BLaER1 treated with 17β-estradiol and CSF1 and Interleukin-3, amounts not matched to agents 10 nM and 100 nM (cell line): ENCODE data around the gene CLSTN3.
A peak's percentile ranks its signal among the peaks of the same experiment; 100 is the strongest.
"Not testable (repeated sequence)": the region's sequence is repeated elsewhere in the genome, so short reads cannot be mapped to it uniquely, and the experiment has no call there.

Experiments
- H3K27ac ChIP-seq, 11 experiments: shearing (Covaris generic); formaldehyde crosslinking; 2 replicates each; pipeline ENCODE4 v1.8.1; 2022
- H3K27me3 ChIP-seq, 11 experiments: shearing (Covaris generic); formaldehyde crosslinking; 2 replicates each; pipeline ENCODE4 v1.8.1; 2022
- H3K36me3 ChIP-seq, 11 experiments: shearing (Covaris generic); formaldehyde crosslinking; 2 replicates each; pipeline ENCODE4 v1.8.1; 2022
- H3K4me1 ChIP-seq, 10 experiments: shearing (Covaris generic); formaldehyde crosslinking; 2 replicates each; pipeline ENCODE4 v1.8.1; 2022
- H3K4me2 ChIP-seq, 11 experiments: shearing (Covaris generic); formaldehyde crosslinking; 2 replicates each; pipeline ENCODE4 v1.8.1; 2022
- H3K4me3 ChIP-seq, 10 experiments: shearing (Covaris generic); formaldehyde crosslinking; 2 replicates each; pipeline ENCODE4 v1.8.1; 2022
- H3K9ac ChIP-seq, 11 experiments: shearing (Covaris generic); formaldehyde crosslinking; 2 replicates each; pipeline ENCODE4 v1.8.1; 2022
- H3K9me3 ChIP-seq, 11 experiments: shearing (Covaris generic); formaldehyde crosslinking; replicated peaks in 1 of 11; 2 replicates each; pipeline ENCODE4 v1.8.1; 2022
- H4K20me1 ChIP-seq, 11 experiments: shearing (Covaris generic); formaldehyde crosslinking; 2 replicates each; pipeline ENCODE4 v1.8.1; 2022
- Cebpa-rat ChIP-seq, 11 experiments: shearing (Covaris generic); IDR thresholded peaks; 2 replicates each; pipeline ENCODE4 v1.8.1; 2022

CLSTN3 gene

DNA sequence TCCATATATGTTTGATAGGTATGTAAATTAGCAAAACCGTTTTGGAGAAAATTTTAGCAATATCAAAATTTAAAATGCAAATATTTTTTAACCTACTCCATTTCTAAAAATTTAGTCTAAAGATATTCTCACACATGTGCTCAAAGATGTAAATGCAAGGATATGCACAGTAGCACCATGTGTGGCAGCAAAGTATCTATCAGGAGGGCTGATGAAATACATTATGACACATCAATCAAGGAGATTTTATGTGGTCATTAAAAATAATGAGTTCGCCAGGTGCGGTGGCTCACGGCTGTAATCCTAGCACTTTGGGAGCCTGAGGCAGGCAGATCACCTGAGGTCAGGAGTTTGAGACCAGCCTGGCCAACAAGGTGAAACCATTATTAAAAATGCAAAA is 29.9 kb upstream of the CLSTN3 start:
- peaks cover 0 to 16% (median 0%) of the 10 kb centered on the region in 11 experiments; a peak in 3 of 22 replicates for H4K20me1 ChIP-seq
- no peak for TF ChIP-seq Cebpa-rat (IDR thresholded peaks at IDR 0.05)

GRCh38 chr12:7101047-7101693 is 29.0 kb upstream of the CLSTN3 start:
- Histone ChIP-seq H3K4me3 (no peak overlapping the region), H3K36me3 (peaks cover under 1 to 74% (median 40%) of the 10 kb centered on the region in 11 experiments; a peak in 21 of 22 replicates), H4K20me1 (peaks cover 0 to 16% (median 0%) of the 10 kb centered on the region in 11 experiments; a peak in 3 of 22 replicates), H3K9me3 (peaks cover 5 to 15% (median 11%) of the 10 kb centered on the region in 11 experiments), H3K27me3 (no peaks in the 10 kb centered on the region), H3K4me1 (peaks cover 0 to 19% (median 7%) of the 10 kb centered on the region in 10 experiments; a peak in 10 of 20 replicates), H3K4me2 (no peak overlapping the region), H3K27ac (no peak overlapping the region), H3K9ac (no peak overlapping the region)
- no peak for TF ChIP-seq Cebpa-rat (IDR thresholded peaks at IDR 0.05)

More for the DNA sequence above, 29.9 kb upstream of the CLSTN3 start:
- H3K4me3 ChIP-seq = no peak overlapping the region
- no peaks in the 10 kb centered on the region for H3K27me3 ChIP-seq
- H3K4me2 ChIP-seq = no peak overlapping the region
- peaks cover 0 to 67% (median 32%) of the 10 kb centered on the region in 11 experiments; a peak in 16 of 22 replicates for H3K36me3 ChIP-seq
- no peak overlapping the region for H3K27ac ChIP-seq
- no peak overlapping the region for H3K9ac ChIP-seq
- H3K9me3 ChIP-seq = peaks cover 0 to 5% (median 2%) of the 10 kb centered on the region in 11 experiments; a peak in 11 of 22 replicates
- H3K4me1 ChIP-seq = peaks cover 0 to 19% (median 7%) of the 10 kb centered on the region in 10 experiments; a peak in 10 of 20 replicates

DNA sequence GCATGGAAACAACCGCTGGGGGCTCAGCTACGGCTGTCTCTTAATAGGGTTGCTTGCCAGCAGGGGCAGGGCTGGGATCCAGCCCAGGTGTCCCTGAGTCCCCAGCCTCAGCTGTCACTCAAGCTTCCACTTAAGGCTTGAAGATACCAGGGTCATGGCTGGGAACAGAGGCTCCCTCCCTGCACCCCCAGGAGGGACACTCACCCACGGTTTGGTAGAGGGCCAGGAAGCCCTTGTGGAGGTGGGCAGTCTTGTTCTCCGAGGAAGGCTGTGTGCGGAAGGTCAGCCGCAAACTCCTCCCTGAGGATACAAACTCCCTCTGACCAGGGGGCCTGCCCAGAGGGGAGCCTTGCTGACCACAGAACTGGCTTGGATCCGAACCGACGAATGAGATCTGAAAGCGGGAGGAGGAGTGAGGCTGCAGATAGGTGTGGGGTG is 28.5 kb upstream of the CLSTN3 start:
- H3K27me3 ChIP-seq = no peaks in the 10 kb centered on the region
- no peak for TF ChIP-seq Cebpa-rat (IDR thresholded peaks at IDR 0.05)
- H3K4me2 ChIP-seq = no peak overlapping the region
- no peak overlapping the region for H3K9ac ChIP-seq
- peaks cover 0 to 16% (median 0%) of the 10 kb centered on the region in 11 experiments; a peak in 3 of 22 replicates for H4K20me1 ChIP-seq
- H3K36me3 ChIP-seq = peaks cover 4 to 76% (median 45%) of the 10 kb centered on the region in 11 experiments; a peak in 21 of 22 replicates
- no peak overlapping the region for H3K27ac ChIP-seq
- H3K4me1 ChIP-seq = peaks cover 0 to 19% (median 7%) of the 10 kb centered on the region in 10 experiments; a peak in 10 of 20 replicates
- peaks cover 11 to 20% (median 16%) of the 10 kb centered on the region in 11 experiments for H3K9me3 ChIP-seq
- H3K4me3 ChIP-seq = no peak overlapping the region

- H3K4me3 ChIP-seq = no peak overlapping the region
- H3K4me2 ChIP-seq = peak overlapping the region in 2 of 11 experiments; percentile 2 to 4; a peak in 1 of 22 replicates
- peaks cover 14 to 26% (median 22%) of the 10 kb centered on the region in 11 experiments for H3K9me3 ChIP-seq
- H4K20me1 ChIP-seq = peaks cover 0 to 16% (median 0%) of the 10 kb centered on the region in 11 experiments; a peak in 3 of 22 replicates
- H3K4me1 ChIP-seq = peaks cover 0 to 28% (median 8%) of the 10 kb centered on the region in 10 experiments; a peak in 16 of 20 replicates
- H3K36me3 ChIP-seq = peaks cover 4 to 76% (median 51%) of the 10 kb centered on the region in 11 experiments; a peak in 21 of 22 replicates
- no peak for TF ChIP-seq Cebpa-rat (IDR thresholded peaks at IDR 0.05)
- H3K27me3 ChIP-seq = no peaks in the 10 kb centered on the region
- no peak overlapping the region for H3K9ac ChIP-seq
- no peak overlapping the region for H3K27ac ChIP-seq
Observed at GRCh38 chr12:7102582-7102981, 27.6 kb upstream of the CLSTN3 start.

DNA sequence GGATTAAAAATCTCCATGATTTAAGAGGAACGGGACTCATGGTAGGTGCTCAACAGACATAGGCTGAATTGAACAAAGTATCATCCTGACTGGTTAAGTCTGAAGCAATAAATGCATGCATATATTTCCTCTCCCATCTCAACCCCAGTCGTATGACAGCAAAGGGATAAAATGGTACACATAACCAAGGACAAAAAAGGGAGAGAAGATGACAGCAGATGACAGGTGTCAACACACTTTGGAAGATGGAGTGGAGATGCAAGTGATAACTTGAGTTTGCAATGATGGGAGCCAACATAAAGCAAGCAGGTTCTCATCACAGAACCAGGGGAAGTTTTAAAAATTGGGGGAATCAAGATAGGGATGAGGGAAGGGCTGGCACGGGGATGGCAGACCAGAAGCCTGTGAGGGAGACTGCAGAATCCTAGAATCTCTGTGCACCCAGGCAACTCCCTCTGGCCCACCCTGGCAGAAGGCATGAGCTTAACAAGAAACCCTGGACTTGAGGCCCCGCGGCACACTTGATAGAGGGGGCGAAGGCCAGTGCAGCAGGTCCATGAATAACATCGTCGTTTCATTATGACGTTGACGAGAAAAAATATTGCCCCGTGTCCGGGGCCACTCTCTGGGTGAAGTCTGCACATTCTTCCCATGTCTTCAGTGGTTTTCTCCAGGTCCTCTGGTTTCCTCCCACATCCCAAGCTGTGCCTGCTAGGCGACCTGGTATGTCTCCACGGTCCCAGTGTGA is 26.2 kb upstream of the CLSTN3 start:
- TF ChIP-seq Cebpa-rat (IDR thresholded peaks at IDR 0.05) = no peak
- H3K4me1 ChIP-seq = peaks cover 8 to 31% (median 18%) of the 10 kb centered on the region in 10 experiments
- peaks cover 4 to 69% (median 42%) of the 10 kb centered on the region in 11 experiments; a peak in 21 of 22 replicates for H3K36me3 ChIP-seq
- peaks cover 0 to 16% (median 0%) of the 10 kb centered on the region in 11 experiments; a peak in 3 of 22 replicates for H4K20me1 ChIP-seq
- peaks cover 14 to 26% (median 22%) of the 10 kb centered on the region in 11 experiments for H3K9me3 ChIP-seq
- no peaks in the 10 kb centered on the region for H3K27me3 ChIP-seq
- H3K4me3 ChIP-seq = no peak overlapping the region
- H3K4me2 ChIP-seq = no peak overlapping the region
- no peak overlapping the region for H3K27ac ChIP-seq
- no peak overlapping the region for H3K9ac ChIP-seq

DNA sequence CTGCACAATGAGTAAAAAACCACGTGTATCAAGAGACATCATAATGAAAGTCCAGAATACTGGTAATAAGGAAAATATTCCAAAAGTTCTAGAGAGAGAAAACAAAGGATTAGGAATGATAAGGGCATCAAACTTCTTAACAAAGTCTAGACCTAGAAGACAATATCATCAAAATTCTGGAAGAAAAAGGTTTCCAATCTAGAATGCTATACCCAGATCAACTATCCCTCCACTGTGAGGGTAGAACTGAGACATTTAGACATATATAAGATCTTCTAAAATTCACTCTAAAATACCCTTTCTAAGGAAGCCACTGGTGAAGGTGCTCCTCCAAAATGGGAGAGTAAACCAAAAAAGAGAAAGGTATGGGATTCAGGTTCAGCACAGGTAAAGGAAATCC is 24.1 kb upstream of the CLSTN3 start:
- no peak overlapping the region for H3K9ac ChIP-seq
- H4K20me1 ChIP-seq = peaks cover 0 to 11% (median 0%) of the 10 kb centered on the region in 11 experiments; a peak in 3 of 22 replicates
- no peaks in the 10 kb centered on the region for H3K27me3 ChIP-seq
- peaks cover 14 to 26% (median 22%) of the 10 kb centered on the region in 11 experiments for H3K9me3 ChIP-seq
- H3K36me3 ChIP-seq = peaks cover 4 to 56% (median 33%) of the 10 kb centered on the region in 11 experiments; a peak in 20 of 22 replicates
- no peak overlapping the region for H3K4me3 ChIP-seq
- H3K4me1 ChIP-seq = peaks cover 18 to 39% (median 23%) of the 10 kb centered on the region in 10 experiments
- H3K4me2 ChIP-seq = no peak overlapping the region
- H3K27ac ChIP-seq = no peak overlapping the region
- TF ChIP-seq Cebpa-rat (IDR thresholded peaks at IDR 0.05) = no peak

GRCh38 chr12:7107181-7107580 is 23.0 kb upstream of the CLSTN3 start:
- Histone ChIP-seq H3K9me3 (peaks cover 14 to 26% (median 22%) of the 10 kb centered on the region in 11 experiments), H3K4me3 (peak overlapping the region in 3 of 10 experiments; percentile 74 to 77 (median 76); a peak in 2 of 20 replicates), H3K4me2 (peak overlapping the region in 6 of 11 experiments; percentile 9 to 94 (median 92); a peak in 8 of 22 replicates), H3K9ac (peak overlapping the region in 2 of 11 experiments; percentile 13 to 89; a peak in 2 of 22 replicates), H3K4me1 (peaks cover 18 to 42% (median 23%) of the 10 kb centered on the region in 10 experiments), H3K36me3 (peaks cover 4 to 46% (median 28%) of the 10 kb centered on the region in 11 experiments; a peak in 20 of 22 replicates)
- H3K27me3 ChIP-seq, H3K27ac ChIP-seq, H4K20me1 ChIP-seq: not testable (repeated sequence)

DNA sequence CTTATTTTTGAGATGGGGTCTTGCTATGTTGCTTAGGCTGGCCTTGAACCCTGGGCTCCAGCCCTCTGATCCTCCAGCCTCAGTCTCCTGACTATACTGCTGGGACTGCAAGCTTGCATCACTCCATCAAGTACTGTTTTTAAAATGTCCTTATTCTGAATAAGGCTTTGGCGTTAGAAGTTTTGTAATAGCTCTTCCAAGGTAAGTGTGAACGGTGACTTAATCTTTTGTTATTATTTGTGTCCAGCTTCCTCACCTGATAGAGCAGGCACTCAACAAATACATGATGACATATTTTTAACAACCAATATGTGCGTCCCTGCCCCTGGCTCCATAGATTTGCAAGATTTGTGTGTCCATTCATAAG is 22.6 kb upstream of the CLSTN3 start:
- H3K4me2 ChIP-seq = peak overlapping the region; percentile 91 to 98 (median 96)
- no peaks in the 10 kb centered on the region for H3K27me3 ChIP-seq
- TF ChIP-seq Cebpa-rat (IDR thresholded peaks at IDR 0.05) = no peak
- peak overlapping the region; percentile 59 to 77 (median 68) for H3K4me3 ChIP-seq
- H3K36me3 ChIP-seq = peaks cover 4 to 42% (median 28%) of the 10 kb centered on the region in 11 experiments; a peak in 20 of 22 replicates
- peaks cover 0 to 5% (median 0%) of the 10 kb centered on the region in 11 experiments; a peak in 3 of 22 replicates for H4K20me1 ChIP-seq
- H3K9me3 ChIP-seq = peaks cover 14 to 26% (median 22%) of the 10 kb centered on the region in 11 experiments
- H3K9ac ChIP-seq = peak overlapping the region; percentile 86 to 95 (median 89)
- H3K4me1 ChIP-seq = peaks cover 18 to 42% (median 21%) of the 10 kb centered on the region in 10 experiments
- peak overlapping the region; percentile 89 to 99 (median 95); a peak in 19 of 22 replicates for H3K27ac ChIP-seq
